ENCODE data around the gene ITM2C. TPM values are rescaled to one million over a fixed set of nuclear protein-coding genes. Genes with fewer than 3 reads are reported as not detected.

The ITM2C gene
- total and polyA plus RNA-seq, 3 experiments from 2014 or later: 50.1 to 58.6 (median 56.1) TPM

Other genes starting within 250 kb of the ITM2C start
- 100 to 1,000 TPM; 136 to 147 TPM for gene CAB39, start 152.1 kb upstream of the ITM2C start, total RNA-seq
- gene CAB39, start 152.1 kb upstream of the ITM2C start, polyA plus RNA-seq: 80.8 TPM
- 10 to 100 TPM; 11.1 to 11.6 TPM for gene GPR55, start 60.3 kb downstream of the ITM2C start, total RNA-seq
- gene GPR55, start 60.3 kb downstream of the ITM2C start, polyA plus RNA-seq: 3.5 TPM
- under 1 TPM in 1 of 2 experiments, not detected in 1; 0.24 TPM for gene SPATA3, start 131.2 kb downstream of the ITM2C start, total RNA-seq
- gene SPATA3, start 131.2 kb downstream of the ITM2C start, polyA plus RNA-seq: not detected
- gene C2orf72, start 172.6 kb downstream of the ITM2C start, total RNA-seq: under 1 TPM in 1 of 2 experiments, not detected in 1; 0.18 TPM
- not detected for gene C2orf72, start 172.6 kb downstream of the ITM2C start, polyA plus RNA-seq
- gene PSMD1, start 191.9 kb downstream of the ITM2C start, total RNA-seq: 100 to 1,000 TPM; 164 to 176 TPM
- 60.6 TPM for gene PSMD1, start 191.9 kb downstream of the ITM2C start, polyA plus RNA-seq